Measurements from ENCODE around the gene EDA. TPM values are rescaled to one million over a fixed set of nuclear protein-coding genes. Genes with fewer than 3 reads are reported as not detected.
A peak's percentile ranks its signal among the peaks of the same experiment; 100 is the strongest.

The EDA gene
- total RNA-seq, 4 donors from 2014 or later = 0.51 to 13.5 (median 7.3) TPM

- Histone ChIP-seq H3K4me3 (no peak overlapping the region), H3K9me3 (no peaks in the 10 kb centered on the region), H3K36me3 (no peaks in the 10 kb centered on the region), H3K4me1 (no peaks in the 10 kb centered on the region), H3K27ac (no peak overlapping the region), H3K27me3 (no peaks in the 10 kb centered on the region)
- TF ChIP-seq POLR2A (IDR thresholded peaks at IDR 0.05) (no peak), CTCF (IDR thresholded peaks at IDR 0.05) (no peak)
- no peak for DNase-seq
- intact Hi-C loops (cut with DNase I; ENCODE audit: low total_unique reads) = no loop called here
Observed at GRCh38 chrX:70082723-70083122, 466.8 kb downstream of the EDA start.

GRCh38 chrX:70084592-70085240 lies 468.8 kb downstream of the EDA start:
- H3K4me3 ChIP-seq = no peak overlapping the region
- no peak for TF ChIP-seq POLR2A (IDR thresholded peaks at IDR 0.05)
- TF ChIP-seq CTCF (IDR thresholded peaks at IDR 0.05) = no peak
- no peak for DNase-seq
- H3K9me3 ChIP-seq = no peaks in the 10 kb centered on the region
- no peak overlapping the region for H3K27ac ChIP-seq
- H3K4me1 ChIP-seq = no peaks in the 10 kb centered on the region
- no peaks in the 10 kb centered on the region for H3K27me3 ChIP-seq
- no peaks in the 10 kb centered on the region for H3K36me3 ChIP-seq
- intact Hi-C loops (cut with DNase I; ENCODE audit: low total_unique reads) = no loop called here

GRCh38 chrX:70087857-70088630 lies 472.1 kb downstream of the EDA start:
- Histone ChIP-seq H3K27me3 (no peaks in the 10 kb centered on the region), H3K4me3 (no peak overlapping the region), H3K4me1 (no peaks in the 10 kb centered on the region), H3K36me3 (no peaks in the 10 kb centered on the region), H3K9me3 (no peaks in the 10 kb centered on the region), H3K27ac (no peak overlapping the region)
- TF ChIP-seq POLR2A (IDR thresholded peaks at IDR 0.05) (no peak), CTCF (IDR thresholded peaks at IDR 0.05) (no peak)
- intact Hi-C loops (cut with DNase I; ENCODE audit: low total_unique reads) = no loop called here
- no peak for DNase-seq

- TF ChIP-seq POLR2A (IDR thresholded peaks at IDR 0.05) (no peak), CTCF (IDR thresholded peaks at IDR 0.05) (no peak)
Observed at GRCh38 chrX:70088751-70089150, 472.8 kb downstream of the EDA start.

More at GRCh38 chrX:70088751-70089150, 472.8 kb downstream of the EDA start:
- H3K36me3 ChIP-seq = no peaks in the 10 kb centered on the region
- intact Hi-C loops (cut with DNase I; ENCODE audit: low total_unique reads) = no loop called here
- H3K4me3 ChIP-seq = no peak overlapping the region
- no peaks in the 10 kb centered on the region for H3K9me3 ChIP-seq
- no peak for DNase-seq
- H3K27me3 ChIP-seq = no peaks in the 10 kb centered on the region
- H3K4me1 ChIP-seq = no peaks in the 10 kb centered on the region
- no peak overlapping the region for H3K27ac ChIP-seq

Small RNA genes within 50 kb of the gene (microRNA-seq; reads per million reads assigned to microRNA genes)
- 6.4 reads per million, percentile 11 among the genes with 10 or more reads in this experiment for gene MIR676 (ENCODE audit: borderline microRNAs expressed, borderline replicate concordance)

Small RNA genes within 50 kb of the gene (small RNA-seq; reads per million reads assigned to genes)
- 0.30 reads per million for gene MIR676
- not detected for gene RF00012

Other genes with a start within 250 kb of the EDA start
- gene NALF2, start 111.8 kb upstream of the EDA start, total RNA-seq = under 1 TPM in 2 of 4 donors, not detected in 2; 0.35 to 0.58 TPM

All from uterus (tissue), 4 donors.